HCT116 (cell line): ENCODE measurements around the gene LRRTM3. TPM values are rescaled to one million over a fixed set of nuclear protein-coding genes. Genes with fewer than 3 reads are reported as not detected.
A peak's percentile ranks its signal among the peaks of the same experiment; 100 is the strongest.

Source experiments
- ATAC-seq: fragments of 200-7000 bp; cut with Tn5 transposase; 2 replicates; pipeline ENCODE4 v1.9.1; 2020; ENCODE audit warnings: mild to moderate bottlenecking, moderate library complexity
- BruUV-seq: library from RNA; stranded (reverse); fragments of 400-500 nt; replicated peaks from 2 replicates; lab custom pipeline; 2021; lab: Mats Ljungman, UMichigan
- CTCF ChIA-PET: fragments of 300-600 bp; sonication (Branson Sonifier 250); formaldehyde crosslinking; loops from one replicate; lab custom pipeline; 2021; ENCODE audit warnings: antibody characterized with exemption; lab: Charles Lee
- POLR2A ChIA-PET: fragments of 300-600, 350-600 bp; sonication (Branson Sonifier 250); formaldehyde crosslinking; loops from one replicate; lab custom pipeline; 2021; ENCODE audit warnings: antibody characterized with exemption; lab: Charles Lee
- RAD21 ChIA-PET, 2 experiments: fragments of 300-600 bp; sonication (Branson Sonifier 250); formaldehyde crosslinking; loops; one replicate each; lab custom pipeline; 2023; ENCODE audit warnings: low total read pairs in 2 of 2; ENCODE audit not compliant: uncharacterized antibody in 2 of 2, unreplicated experiment in 2 of 2, low non-redundant PET in 1 of 2; lab: Charles Lee
- DNase-seq: peaks from one replicate; pipeline ENCODE4 v3.0.0-alpha.2; 2010; ENCODE audit warnings: low read depth, low spot score
- H2AFZ ChIP-seq: fragments of 200-600 bp; shearing (Covaris generic), sonication (generic); 2 replicates; pipeline ENCODE4 v1.6.1; 2017; ENCODE audit warnings: low read depth, mixed run types, mixed read lengths, antibody characterized with exemption, low read length; ENCODE audit not compliant: poor library complexity, severe bottlenecking
- H3K27ac ChIP-seq: 2 replicates; pipeline ENCODE4 v1.5.1; 2012; ENCODE audit warnings: low read depth, low read length
- H3K27me3 ChIP-seq: fragments of 200-600 bp; sonication (generic); 2 replicates; pipeline ENCODE4 v1.6.1; 2016; ENCODE audit warnings: mixed run types, low read length, mixed read lengths; ENCODE audit not compliant: insufficient read depth
- H3K36me3 ChIP-seq, 2 experiments: fragments of 200-500 bp in 1 of 2; fragments of 200-600 bp in 1 of 2; sonication (Bioruptor generic) in 1 of 2; sonication (generic) in 1 of 2; 2 replicates each; pipeline versions ENCODE4 v1.5.1 to v1.6.1; 2014 to 2016; ENCODE audit warnings: low read length in 2 of 2, inconsistent platforms in 1 of 2, mixed read lengths in 1 of 2, mixed run types in 1 of 2; ENCODE audit not compliant: insufficient read depth in 2 of 2, control insufficient read depth in 1 of 2
- H3K4me1 ChIP-seq, 2 experiments: fragments of 200-600 bp in 1 of 2; sonication (generic) in 1 of 2; 2 replicates each; pipeline versions ENCODE4 v1.5.1 to v1.6.1; 2012 to 2017; ENCODE audit warnings: low read length in 2 of 2, inconsistent platforms in 1 of 2, mild to moderate bottlenecking in 1 of 2, mixed read lengths in 1 of 2, mixed run types in 1 of 2, moderate library complexity in 1 of 2; ENCODE audit not compliant: insufficient read depth in 2 of 2, control insufficient read depth in 1 of 2
- H3K4me2 ChIP-seq: fragments of 200-600 bp; sonication (generic); 2 replicates; pipeline ENCODE4 v1.6.1; 2017; ENCODE audit warnings: mixed run types, low read length, mixed read lengths
- H3K4me3 ChIP-seq, 2 experiments: fragments of 200-600 bp in 1 of 2; sonication (generic) in 1 of 2; replicated peaks in 1 of 2; 2 replicates each; pipeline ENCODE4 v1.5.1; 2011 to 2016; ENCODE audit warnings: low read length in 2 of 2, control low read depth in 1 of 2, low read depth in 1 of 2, mild to moderate bottlenecking in 1 of 2, mixed read lengths in 1 of 2, mixed run types in 1 of 2
- H3K79me2 ChIP-seq: fragments of 200-600 bp; sonication (generic); 2 replicates; pipeline ENCODE4 v1.6.1; 2017; ENCODE audit warnings: mild to moderate bottlenecking, mixed run types, low read length, moderate library complexity, mixed read lengths; ENCODE audit not compliant: insufficient read depth
- H3K9ac ChIP-seq: fragments of 200-600 bp; sonication (generic); 2 replicates; pipeline ENCODE4 v1.6.1; 2016; ENCODE audit warnings: low read length, mixed read lengths
- H3K9me2 ChIP-seq: fragments of 200-600 bp; sonication (generic), shearing (Covaris generic); 2 replicates; pipeline ENCODE4 v1.6.1; 2017; ENCODE audit warnings: mixed run types, mild to moderate bottlenecking, moderate library complexity; ENCODE audit not compliant: insufficient read depth
- H3K9me3 ChIP-seq, 2 experiments: fragments of 200-500 bp in 1 of 2; fragments of 200-600 bp in 1 of 2; sonication (Bioruptor generic) in 1 of 2; sonication (generic) in 1 of 2; 2 replicates each; pipeline ENCODE4 v1.6.1; 2014 to 2017; ENCODE audit warnings: low read length in 2 of 2, mixed read lengths in 2 of 2, inconsistent platforms in 1 of 2, low read depth in 1 of 2, mild to moderate bottlenecking in 1 of 2, mixed run types in 1 of 2, moderate library complexity in 1 of 2; ENCODE audit not compliant: control insufficient read depth in 1 of 2, insufficient read depth in 1 of 2
- H4K20me1 ChIP-seq: fragments of 200-600 bp; sonication (generic), shearing (Covaris generic); 2 replicates; pipeline ENCODE4 v1.6.1; 2017; ENCODE audit warnings: mixed run types, mild to moderate bottlenecking, moderate library complexity; ENCODE audit not compliant: insufficient read depth
- CEBPB ChIP-seq: IDR thresholded peaks from 2 replicates; pipeline ENCODE4 v1.6.1; 2012; ENCODE audit warnings: low read depth
- FOSL1 ChIP-seq: IDR thresholded peaks from 2 replicates; pipeline ENCODE4 v1.6.1; 2012; ENCODE audit warnings: low read depth
- MAX ChIP-seq: IDR thresholded peaks from 2 replicates; pipeline ENCODE4 v1.6.1; 2012
- SRF ChIP-seq: IDR thresholded peaks from 2 replicates; pipeline ENCODE4 v1.6.1; 2012; ENCODE audit warnings: low read depth
- TCF7L2 ChIP-seq: IDR thresholded peaks from 2 replicates; pipeline ENCODE4 v1.7.0; 2011; ENCODE audit warnings: borderline replicate concordance, inconsistent platforms; ENCODE audit not compliant: insufficient read depth, insufficient read length; ENCODE audit errors: extremely low read depth
- intact Hi-C: fragments of 100-400 bp; cut with micrococcal nuclease; formaldehyde crosslinking; loops from 2 replicates; pipeline ENCODE4 v1.10.0; 2022
- total RNA-seq: library from RNA; stranded (reverse); gene quantifications from one replicate; pipeline ENCODE4 v1.2.1, GENCODE V29; 2021; ENCODE audit not compliant: unreplicated experiment

LRRTM3 gene
- total RNA-seq, 1 experiment from 2014 or later, result not detected

DNA sequence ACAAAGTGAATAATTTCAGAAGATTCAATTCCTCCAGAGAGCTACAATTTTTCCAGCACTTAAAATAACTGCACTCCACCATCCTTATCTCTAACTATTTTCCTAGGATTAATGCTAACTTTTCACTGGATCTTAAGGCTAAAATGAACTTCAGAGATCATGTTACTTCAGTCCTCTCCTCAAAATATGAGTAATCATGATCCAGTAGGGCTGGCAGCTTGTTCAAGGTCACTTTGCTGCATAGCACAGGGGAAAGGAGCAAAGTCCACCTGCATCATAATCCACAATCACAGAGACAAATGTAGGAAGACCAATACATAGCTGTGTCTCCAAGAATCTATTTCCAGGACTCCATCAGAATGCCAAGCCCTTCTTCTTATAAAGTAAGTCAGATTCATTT, 150.3 kb downstream of the LRRTM3 start:
- no TSS peak for BruUV-seq
- Histone ChIP-seq H3K36me3 (no peaks in the 10 kb centered on the region), H3K9me2 (no peaks in the 10 kb centered on the region), H3K79me2 (no peaks in the 10 kb centered on the region), H3K27ac (no peak overlapping the region), H3K4me3 (no peak overlapping the region), H2AFZ (no peak overlapping the region), H3K4me1 (peaks cover 0 to 2% of the 10 kb centered on the region in 2 experiments; a peak in 1 of 4 replicates), H4K20me1 (no peaks in the 10 kb centered on the region), H3K4me2 (no peak overlapping the region), H3K9me3 (no peaks in the 10 kb centered on the region), H3K9ac (no peak overlapping the region), H3K27me3 (no peaks in the 10 kb centered on the region)
- TF ChIP-seq TCF7L2, result peak; percentile 21
- TF ChIP-seq FOSL1, result no peak
- ATAC-seq, result no peak
- CTCF ChIA-PET, result no interaction called here
- POLR2A ChIA-PET, result no interaction called here
- intact Hi-C loops, result no loop called here
- no peak for DNase-seq
- RAD21 ChIA-PET, result no interaction called here

GRCh38 chr10:67077376-67077775, 151.5 kb downstream of the LRRTM3 start:
- Histone ChIP-seq H3K9me2 (no peaks in the 10 kb centered on the region), H3K9ac (no peak overlapping the region), H3K4me1 (peaks cover 0 to 2% of the 10 kb centered on the region in 2 experiments; a peak in 1 of 4 replicates), H2AFZ (no peak overlapping the region), H4K20me1 (no peaks in the 10 kb centered on the region), H3K27ac (no peak overlapping the region), H3K4me2 (no peak overlapping the region), H3K27me3 (no peaks in the 10 kb centered on the region), H3K36me3 (no peaks in the 10 kb centered on the region), H3K4me3 (no peak overlapping the region)
- BruUV-seq, result no TSS peak
- no peak for ATAC-seq
- CTCF ChIA-PET, result no interaction called here
- DNase-seq, result no peak
- intact Hi-C loops, result no loop called here
- POLR2A ChIA-PET, result no interaction called here
- RAD21 ChIA-PET, result no interaction called here
- 0 out of 2 replicates have a peak, but pooled peaks have one; percentile 39 for TF ChIP-seq CEBPB
- TF ChIP-seq MAX, result no peak
- TF ChIP-seq SRF, result no peak
- TF ChIP-seq, all 23 proteins: peak for 1
- H3K9me3 ChIP-seq, result no peaks in the 10 kb centered on the region
- H3K79me2 ChIP-seq, result no peaks in the 10 kb centered on the region
